Measurements from ENCODE around the gene SEPTIN3. TPM values are rescaled to one million over a fixed set of nuclear protein-coding genes. Genes with fewer than 3 reads are reported as not detected.

SEPTIN3 gene
- total and polyA plus RNA-seq, 2 experiments from 2014 or later, result 1.5 TPM

DNA sequence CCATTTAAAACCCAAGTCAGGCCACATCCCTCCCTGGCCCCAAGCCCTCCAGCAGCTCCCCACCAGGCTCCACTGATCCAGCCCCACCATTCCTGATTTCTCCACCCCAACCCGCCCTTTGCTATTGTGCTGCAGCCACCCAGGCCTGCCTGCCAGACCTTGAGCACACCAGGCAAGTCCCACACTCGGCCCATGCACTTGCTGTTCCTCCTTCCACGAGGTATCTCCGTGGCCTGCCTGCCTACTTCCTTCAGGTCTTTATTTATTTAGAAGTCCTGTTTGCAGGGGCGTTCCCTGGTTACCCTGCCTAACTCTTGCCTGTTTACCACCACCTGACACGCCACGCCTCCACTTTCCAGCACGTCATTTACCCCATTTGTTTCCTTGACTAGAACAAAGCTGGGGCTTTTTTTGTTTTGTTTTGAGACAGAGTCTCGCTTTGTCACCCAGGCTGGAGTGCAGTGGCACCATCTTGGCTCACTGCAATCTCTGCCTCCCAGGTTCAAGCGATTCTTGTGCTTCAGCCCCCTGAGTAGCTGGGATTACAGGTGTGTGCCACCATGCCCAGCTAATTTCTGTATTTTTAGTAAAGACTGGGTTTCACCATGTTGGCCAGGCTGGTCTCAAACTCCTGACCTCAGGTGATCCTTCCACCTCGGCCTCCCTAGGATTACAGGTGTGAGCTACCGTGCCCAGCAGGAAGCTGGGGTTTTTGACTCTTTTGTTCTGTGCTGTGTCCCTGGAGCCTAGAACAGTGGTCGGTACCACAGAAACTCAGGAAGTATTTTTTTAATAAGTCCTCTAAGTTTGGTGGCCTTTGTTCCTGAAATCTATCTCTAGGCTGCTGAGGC is 29.0 kb upstream of the SEPTIN3 start:
- Histone ChIP-seq H3K79me2 (peaks cover 2% of the 10 kb centered on the region), H3K9me2 (replicated peaks; ENCODE audit: insufficient read depth) (no peaks in the 10 kb centered on the region), H3K4me1 (ENCODE audit: insufficient read depth) (no peaks in the 10 kb centered on the region), H4K20me1 (ENCODE audit: insufficient read depth, poor library complexity, severe bottlenecking) (no peaks in the 10 kb centered on the region), H3K9me3 (ENCODE audit: low read depth) (no peaks in the 10 kb centered on the region), H3K4me2 (no peak overlapping the region), H2AFZ (no peak overlapping the region), H3K4me3 (no peak overlapping the region), H3K36me3 (replicated peaks; ENCODE audit: insufficient read depth, low read depth) (no peaks in the 10 kb centered on the region), H3K27ac (peak overlapping the region; percentile 75), H3K27me3 (no peaks in the 10 kb centered on the region)
- TF ChIP-seq EZH2 (IDR thresholded peaks at IDR 0.05; ENCODE audit: borderline replicate concordance) (no peak), EZH2phosphoT487 (IDR thresholded peaks at IDR 0.05; ENCODE audit: low read depth, severe bottlenecking, unreplicated experiment) (no peak), CTCF (IDR thresholded peaks at IDR 0.05; ENCODE audit: poor library complexity) (no peak)
- no peak for DNase-seq (ENCODE audit: low spot score)
- WGBS (ENCODE audit: low lambda C conversion rate, missing lambda C conversion rate), result 79% methylated on average over 12 of the region's 13 CpGs

DNA sequence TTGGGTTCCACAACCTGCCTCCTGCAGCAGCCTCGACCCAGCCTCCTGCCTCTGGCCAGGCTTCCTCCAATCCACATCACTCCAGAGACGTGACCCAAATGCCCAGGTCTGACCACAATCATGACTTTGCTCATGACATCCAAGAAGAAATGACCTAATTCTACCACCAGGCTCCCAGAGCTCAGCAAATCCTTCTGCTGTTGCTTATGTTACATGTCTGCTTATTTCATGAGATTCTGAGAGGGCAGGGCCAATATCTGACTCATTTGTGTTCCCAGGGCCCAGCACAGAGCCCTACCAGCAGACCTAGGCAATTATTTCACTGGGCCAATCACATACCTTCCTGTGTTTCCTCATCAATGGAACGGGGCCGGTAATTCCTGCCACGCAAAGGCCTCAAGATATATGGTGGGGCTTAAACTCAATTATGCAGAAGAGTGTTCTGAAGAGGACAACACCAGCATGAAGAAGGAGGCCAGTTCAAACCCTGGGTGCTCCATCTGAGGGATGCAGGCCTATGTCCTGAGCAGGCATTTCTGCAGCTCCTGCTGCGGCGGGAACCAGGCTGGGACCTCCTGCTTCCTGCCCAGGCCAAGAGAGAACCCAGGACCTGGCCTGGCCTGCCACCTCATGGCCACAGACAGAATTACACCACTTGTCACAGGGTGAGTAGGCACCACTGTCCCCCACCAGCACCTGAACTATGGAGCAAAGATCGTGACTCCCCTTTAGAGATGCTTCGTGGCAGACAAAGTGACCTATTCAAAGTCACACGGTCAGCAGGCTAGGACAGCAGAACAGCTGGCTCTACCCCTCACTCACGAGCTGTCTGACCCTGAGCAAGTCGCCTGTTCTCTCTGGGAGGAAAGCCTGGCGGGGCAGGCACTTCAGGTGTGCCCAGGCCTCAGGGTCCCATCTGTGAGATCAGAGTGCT is 28.1 kb upstream of the SEPTIN3 start:
- Histone ChIP-seq H3K4me3 (no peak overlapping the region), H3K4me2 (no peak overlapping the region), H2AFZ (no peak overlapping the region), H3K27ac (peak overlapping the region; percentile 75), H4K20me1 (ENCODE audit: insufficient read depth, poor library complexity, severe bottlenecking) (no peaks in the 10 kb centered on the region), H3K36me3 (replicated peaks; ENCODE audit: insufficient read depth, low read depth) (no peaks in the 10 kb centered on the region), H3K9me2 (replicated peaks; ENCODE audit: insufficient read depth) (no peaks in the 10 kb centered on the region), H3K79me2 (peaks cover 7% of the 10 kb centered on the region), H3K27me3 (no peaks in the 10 kb centered on the region), H3K9me3 (ENCODE audit: low read depth) (no peaks in the 10 kb centered on the region), H3K4me1 (ENCODE audit: insufficient read depth) (peaks cover 6% of the 10 kb centered on the region)
- peak; percentile 90 for DNase-seq (ENCODE audit: low spot score)
- peak; percentile 80 for TF ChIP-seq CTCF (IDR thresholded peaks at IDR 0.05; ENCODE audit: poor library complexity)
- no peak for TF ChIP-seq EZH2 (IDR thresholded peaks at IDR 0.05; ENCODE audit: borderline replicate concordance)
- 69% methylated on average over 13 of the region's 13 CpGs for WGBS (ENCODE audit: low lambda C conversion rate, missing lambda C conversion rate)

DNA sequence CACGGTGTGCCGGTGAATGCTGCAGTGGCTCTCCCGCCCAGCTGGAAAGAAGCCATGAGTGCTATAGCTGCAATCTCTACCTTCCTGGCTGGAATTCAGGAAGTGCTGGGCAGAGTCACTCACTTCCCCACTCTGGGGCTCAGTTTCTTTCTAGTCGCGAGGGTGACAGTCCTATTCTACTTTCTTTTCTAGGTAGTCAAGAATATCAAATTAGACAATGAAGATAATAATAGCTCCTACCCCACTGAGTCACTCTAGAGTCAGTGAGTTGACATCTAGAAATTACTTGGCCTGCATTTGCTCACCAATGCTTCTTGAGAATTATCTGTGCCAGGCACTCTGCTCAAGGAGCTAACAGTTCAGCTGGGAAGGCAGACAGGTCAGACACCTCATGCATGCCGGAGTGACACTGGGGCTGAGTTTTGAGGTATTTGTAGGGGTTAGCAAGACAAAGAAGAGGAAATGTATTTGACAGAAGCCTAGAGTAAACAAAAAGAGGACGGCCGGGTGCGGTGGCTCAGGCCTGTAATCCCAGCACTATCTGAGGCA is 25.5 kb upstream of the SEPTIN3 start:
- 86% methylated on average over 9 of the region's 9 CpGs for WGBS (ENCODE audit: low lambda C conversion rate, missing lambda C conversion rate)
- no peaks in the 10 kb centered on the region for H4K20me1 ChIP-seq (ENCODE audit: insufficient read depth, poor library complexity, severe bottlenecking)
- peaks cover 7% of the 10 kb centered on the region for H3K79me2 ChIP-seq
- no peak overlapping the region for H2AFZ ChIP-seq
- no peaks in the 10 kb centered on the region for H3K9me2 ChIP-seq (replicated peaks; ENCODE audit: insufficient read depth)
- TF ChIP-seq EZH2 (IDR thresholded peaks at IDR 0.05; ENCODE audit: borderline replicate concordance), result no peak
- TF ChIP-seq EZH2phosphoT487 (IDR thresholded peaks at IDR 0.05; ENCODE audit: low read depth, severe bottlenecking, unreplicated experiment), result no peak
- TF ChIP-seq CTCF (IDR thresholded peaks at IDR 0.05; ENCODE audit: poor library complexity), result no peak
- H3K4me2 ChIP-seq, result no peak overlapping the region
- no peak for DNase-seq (ENCODE audit: low spot score)
- H3K27ac ChIP-seq, result no peak overlapping the region
- no peaks in the 10 kb centered on the region for H3K27me3 ChIP-seq
- H3K36me3 ChIP-seq (replicated peaks; ENCODE audit: insufficient read depth, low read depth), result no peaks in the 10 kb centered on the region
- H3K9me3 ChIP-seq (ENCODE audit: low read depth), result no peaks in the 10 kb centered on the region
- H3K4me3 ChIP-seq, result no peak overlapping the region
- peaks cover 6% of the 10 kb centered on the region for H3K4me1 ChIP-seq (ENCODE audit: insufficient read depth)
